Glutamatergic neuron (in vitro differentiated cells): ENCODE data around the gene SBK1. TPM values are rescaled to one million over a fixed set of nuclear protein-coding genes. Genes with fewer than 3 reads are reported as not detected.

Experiments used
- DNase-seq: peaks from one replicate; pipeline ENCODE4 v3.0.0; 2022
- H3K27ac Mint-ChIP-seq: one replicate; pipeline ENCODE4 v1.8.0; 2020; ENCODE audit warnings: mild to moderate bottlenecking, mixed read lengths, inconsistent platforms; ENCODE audit not compliant: unreplicated experiment
- H3K27me3 Mint-ChIP-seq: one replicate; pipeline ENCODE4 v1.8.0; 2020; ENCODE audit warnings: mild to moderate bottlenecking, moderate library complexity, mixed read lengths, inconsistent platforms; ENCODE audit not compliant: unreplicated experiment
- H3K36me3 Mint-ChIP-seq: one replicate; pipeline ENCODE4 v1.8.0; 2020; ENCODE audit warnings: mild to moderate bottlenecking, mixed read lengths, inconsistent platforms; ENCODE audit not compliant: unreplicated experiment
- H3K4me1 Mint-ChIP-seq: one replicate; pipeline ENCODE4 v1.8.0; 2020; ENCODE audit warnings: mild to moderate bottlenecking, low read depth, mixed read lengths, inconsistent platforms; ENCODE audit not compliant: unreplicated experiment
- H3K4me3 Mint-ChIP-seq: one replicate; pipeline ENCODE4 v1.8.0; 2020; ENCODE audit warnings: mild to moderate bottlenecking, mixed read lengths, inconsistent platforms; ENCODE audit not compliant: unreplicated experiment
- H3K9me3 Mint-ChIP-seq: one replicate; pipeline ENCODE4 v1.8.0; 2020; ENCODE audit warnings: mild to moderate bottlenecking, moderate library complexity, mixed read lengths, inconsistent platforms; ENCODE audit not compliant: unreplicated experiment
- total RNA-seq: library from RNA; stranded (reverse); fragmentation: NEBNext Ultra II Directional; extraction: Animal tissue kit (Norgen Biotek cat#: 25700); gene quantifications from one replicate; pipeline ENCODE4 v1.2.1, GENCODE V29; 2021; ENCODE audit not compliant: unreplicated experiment
- TF ChIP-seq, protein P1 (sequence below): fragments of 200-600 bp; sonication (generic); IDR thresholded peaks from one replicate; pipeline ENCODE4 v1.5.0; 2021; ENCODE audit not compliant: partially characterized antibody, unreplicated experiment

The SBK1 gene
- total RNA-seq, 1 donor from 2014 or later = 117 TPM

DNA sequence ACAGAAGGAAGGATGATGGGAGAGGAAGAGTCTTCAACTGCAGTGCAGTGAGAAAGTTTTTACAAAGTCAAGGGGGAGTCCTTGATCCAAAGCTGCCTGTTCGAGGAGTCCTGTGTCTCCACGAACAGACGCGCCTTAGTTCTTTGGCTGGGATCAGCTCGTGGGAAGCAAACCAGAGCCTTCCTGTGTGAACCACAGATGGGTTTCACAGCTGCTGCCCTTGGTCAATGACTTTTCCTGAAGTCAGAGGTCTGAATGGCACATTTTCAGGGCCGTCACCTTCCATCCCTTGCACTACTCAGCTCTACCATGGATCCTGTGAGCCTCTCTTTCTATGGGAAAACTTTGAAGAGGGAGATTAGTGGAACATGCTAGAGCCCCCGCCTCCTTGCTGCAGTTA is 4.2 kb upstream of the SBK1 start:
- H3K9me3 Mint-ChIP-seq = peaks cover 12% of the 10 kb centered on the region
- TF ChIP-seq, protein P1, sequence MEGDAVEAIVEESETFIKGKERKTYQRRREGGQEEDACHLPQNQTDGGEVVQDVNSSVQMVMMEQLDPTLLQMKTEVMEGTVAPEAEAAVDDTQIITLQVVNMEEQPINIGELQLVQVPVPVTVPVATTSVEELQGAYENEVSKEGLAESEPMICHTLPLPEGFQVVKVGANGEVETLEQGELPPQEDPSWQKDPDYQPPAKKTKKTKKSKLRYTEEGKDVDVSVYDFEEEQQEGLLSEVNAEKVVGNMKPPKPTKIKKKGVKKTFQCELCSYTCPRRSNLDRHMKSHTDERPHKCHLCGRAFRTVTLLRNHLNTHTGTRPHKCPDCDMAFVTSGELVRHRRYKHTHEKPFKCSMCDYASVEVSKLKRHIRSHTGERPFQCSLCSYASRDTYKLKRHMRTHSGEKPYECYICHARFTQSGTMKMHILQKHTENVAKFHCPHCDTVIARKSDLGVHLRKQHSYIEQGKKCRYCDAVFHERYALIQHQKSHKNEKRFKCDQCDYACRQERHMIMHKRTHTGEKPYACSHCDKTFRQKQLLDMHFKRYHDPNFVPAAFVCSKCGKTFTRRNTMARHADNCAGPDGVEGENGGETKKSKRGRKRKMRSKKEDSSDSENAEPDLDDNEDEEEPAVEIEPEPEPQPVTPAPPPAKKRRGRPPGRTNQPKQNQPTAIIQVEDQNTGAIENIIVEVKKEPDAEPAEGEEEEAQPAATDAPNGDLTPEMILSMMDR = no peak
- H3K36me3 Mint-ChIP-seq = no peaks in the 10 kb centered on the region

GRCh38 chr16:28289048-28289447 is 3.3 kb upstream of the SBK1 start:
- Mint-ChIP-seq H3K27me3 (peaks cover 21% of the 10 kb centered on the region), H3K4me1 (peaks cover 16% of the 10 kb centered on the region), H3K4me3 (peak overlapping the region; percentile 23), H3K9me3 (peaks cover 12% of the 10 kb centered on the region), H3K36me3 (no peaks in the 10 kb centered on the region), H3K27ac (peak overlapping the region; percentile 76)
- TF ChIP-seq, protein P1 = no peak
- DNase-seq = no peak

More for the DNA sequence above, 4.2 kb upstream of the SBK1 start:
- H3K27ac Mint-ChIP-seq = peak overlapping the region; percentile 84
- no peak overlapping the region for H3K4me3 Mint-ChIP-seq
- H3K4me1 Mint-ChIP-seq = peaks cover 17% of the 10 kb centered on the region
- no peak for DNase-seq
- peaks cover 21% of the 10 kb centered on the region for H3K27me3 Mint-ChIP-seq

GRCh38 chr16:28289939-28290858 is 2.1 kb upstream of the SBK1 start:
- H3K27me3 Mint-ChIP-seq = peaks cover 21% of the 10 kb centered on the region
- no peak for DNase-seq
- H3K9me3 Mint-ChIP-seq = peaks cover 12% of the 10 kb centered on the region
- H3K4me1 Mint-ChIP-seq = peaks cover 16% of the 10 kb centered on the region
- peak overlapping the region; percentile 89 for H3K27ac Mint-ChIP-seq
- TF ChIP-seq, protein P1 = no peak
- peak overlapping the region; percentile 90 for H3K4me3 Mint-ChIP-seq
- H3K36me3 Mint-ChIP-seq = no peaks in the 10 kb centered on the region

- peaks cover 12% of the 10 kb centered on the region for H3K9me3 Mint-ChIP-seq
- H3K36me3 Mint-ChIP-seq = no peaks in the 10 kb centered on the region
- TF ChIP-seq, protein P1 = no peak
- H3K4me3 Mint-ChIP-seq = peak overlapping the region; percentile 90
- H3K27ac Mint-ChIP-seq = peak overlapping the region; percentile 89
- H3K27me3 Mint-ChIP-seq = peaks cover 22% of the 10 kb centered on the region
- DNase-seq = no peak
- H3K4me1 Mint-ChIP-seq = peaks cover 19% of the 10 kb centered on the region
Measured at GRCh38 chr16:28290859-28291254, 1.5 kb upstream of the SBK1 start.
